Suprapubic skin (tissue), 3 donors: Measurements from ENCODE around the gene ERMAP.

Experiments used
- CTCF ChIP-seq, 2 donors: fragments of 200-600 bp in 1 of 2; fragments of 450-650 bp in 1 of 2; sonication (generic) in 1 of 2; IDR thresholded peaks; one replicate each; pipeline ENCODE4 v1.5.1; 2016 to 2019; ENCODE audit warnings: antibody characterized with exemption in 2 of 2, mild to moderate bottlenecking in 1 of 2, moderate library complexity in 1 of 2
- EP300 ChIP-seq: sonication (generic); formaldehyde crosslinking; IDR thresholded peaks from one replicate; pipeline ENCODE4 v1.6.1; 2017; ENCODE audit warnings: antibody characterized with exemption

- TF ChIP-seq CTCF (IDR thresholded peaks at IDR 0.05) (no peak), EP300 (no peak)
Observed at GRCh38 chr1:42847111-42847595, 30.2 kb downstream of the ERMAP start.
